Fibroblast of skin of left quadriceps (primary cell): ENCODE results near the gene DEDD.

Experiments used
- DNase-seq, 2 experiments: peaks; one replicate each; pipeline ENCODE4 v3.0.0-alpha.2; 2013; ENCODE audit warnings: low read depth in 2 of 2

Gene DEDD

DNA sequence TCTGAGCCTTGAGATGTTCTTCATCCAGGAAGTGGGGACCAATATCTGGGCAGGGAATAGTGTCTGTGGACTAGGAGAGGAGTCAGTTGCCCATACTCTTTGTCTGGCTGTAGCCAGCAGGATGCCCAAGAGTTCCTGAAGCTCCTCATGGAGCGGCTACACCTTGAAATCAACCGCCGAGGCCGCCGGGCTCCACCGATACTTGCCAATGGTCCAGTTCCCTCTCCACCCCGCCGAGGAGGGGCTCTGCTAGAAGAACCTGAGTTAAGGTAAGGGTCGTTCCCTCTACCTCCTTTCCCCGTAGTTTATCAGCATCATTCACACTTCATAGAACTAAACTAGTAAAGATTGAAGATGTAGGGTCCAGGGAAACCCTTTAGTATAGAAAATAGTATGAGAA lies 30.3 kb upstream of the DEDD start:
- DNase-seq, result no peak

DNA sequence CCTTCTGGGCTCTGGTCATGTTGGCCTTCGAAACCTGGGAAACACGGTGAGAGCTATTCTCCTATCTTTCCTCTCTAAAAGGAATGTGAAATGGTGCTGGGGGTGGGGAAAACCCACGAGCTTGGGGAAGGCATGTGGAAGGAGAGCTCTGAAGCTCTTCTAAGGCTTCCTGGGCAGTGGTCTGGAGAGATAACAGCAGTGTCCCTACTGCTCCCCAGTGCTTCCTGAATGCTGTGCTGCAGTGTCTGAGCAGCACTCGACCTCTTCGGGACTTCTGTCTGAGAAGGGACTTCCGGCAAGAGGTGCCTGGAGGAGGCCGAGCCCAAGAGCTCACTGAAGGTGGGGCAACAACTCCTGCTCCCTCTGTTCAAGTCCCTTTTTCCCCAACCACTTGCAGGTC lies 29.6 kb upstream of the DEDD start:
- no peak for DNase-seq

GRCh38 chr1:161161652-161162051 lies 29.2 kb upstream of the DEDD start:
- DNase-seq, result no peak

DNA sequence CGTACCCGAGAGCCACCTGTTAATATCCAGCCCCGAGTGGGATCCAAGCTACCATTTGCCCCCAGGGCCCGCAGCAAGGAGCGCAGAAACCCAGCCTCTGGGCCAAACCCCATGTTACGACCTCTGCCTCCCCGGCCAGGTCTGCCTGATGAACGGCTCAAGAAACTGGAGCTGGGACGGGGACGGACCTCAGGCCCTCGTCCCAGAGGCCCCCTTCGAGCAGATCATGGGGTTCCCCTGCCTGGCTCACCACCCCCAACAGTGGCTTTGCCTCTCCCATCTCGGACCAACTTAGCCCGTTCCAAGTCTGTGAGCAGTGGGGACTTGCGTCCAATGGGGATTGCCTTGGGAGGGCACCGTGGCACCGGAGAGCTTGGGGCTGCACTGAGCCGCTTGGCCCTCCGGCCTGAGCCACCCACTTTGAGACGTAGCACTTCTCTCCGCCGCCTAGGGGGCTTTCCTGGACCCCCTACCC lies 28.2 kb upstream of the DEDD start:
- no peak for DNase-seq

GRCh38 chr1:161159913-161160243 lies 27.4 kb upstream of the DEDD start:
- no peak for DNase-seq

DNA sequence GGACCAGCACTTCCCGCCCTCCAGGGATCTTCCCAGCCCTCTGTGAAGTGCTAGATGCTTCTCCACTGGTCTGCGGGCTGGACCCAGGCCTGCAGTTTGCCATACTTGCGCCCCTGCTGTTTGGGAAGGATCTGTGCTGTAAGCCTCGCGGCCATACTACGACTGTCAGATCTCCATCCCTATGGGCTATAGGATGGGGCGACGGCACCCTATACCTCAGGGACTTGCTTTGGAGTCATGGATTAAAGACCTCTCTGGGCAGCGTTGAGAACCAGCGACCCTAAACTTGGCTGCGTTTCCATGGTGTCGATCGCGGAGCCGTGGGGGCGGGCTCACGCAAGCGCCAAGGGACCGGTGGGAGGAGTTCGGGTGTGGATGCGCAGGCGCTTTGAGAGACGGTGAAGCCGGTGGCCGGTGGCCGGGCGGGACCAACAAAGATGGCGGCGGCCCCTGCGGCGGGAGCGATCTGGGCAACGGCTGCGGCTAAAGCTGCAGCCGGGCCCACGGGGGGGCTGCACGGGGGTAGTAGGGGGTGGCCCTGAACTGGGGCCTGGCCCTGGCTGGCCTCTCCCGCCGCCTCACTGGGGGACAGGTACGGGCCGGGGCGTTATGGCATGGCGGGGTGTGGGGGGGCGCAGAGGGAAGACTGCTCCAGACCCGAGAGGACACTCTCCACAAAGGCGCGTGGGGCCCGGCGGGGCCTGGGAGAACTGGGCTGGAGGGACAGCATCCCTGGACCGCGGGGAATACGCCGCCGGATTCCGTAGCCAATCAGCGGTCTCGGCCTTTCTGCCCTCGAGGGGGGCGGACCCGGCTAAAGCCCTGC lies 26.8 kb upstream of the DEDD start, which contains the start of gene USP21:
TSS of gene USP21 (plus strand) at position 414 of the 826 bp plus-strand sequence. CDS start 1,141 bp downstream, outside the sequence.
- peak; percentile 70 to 74 for DNase-seq

DNA sequence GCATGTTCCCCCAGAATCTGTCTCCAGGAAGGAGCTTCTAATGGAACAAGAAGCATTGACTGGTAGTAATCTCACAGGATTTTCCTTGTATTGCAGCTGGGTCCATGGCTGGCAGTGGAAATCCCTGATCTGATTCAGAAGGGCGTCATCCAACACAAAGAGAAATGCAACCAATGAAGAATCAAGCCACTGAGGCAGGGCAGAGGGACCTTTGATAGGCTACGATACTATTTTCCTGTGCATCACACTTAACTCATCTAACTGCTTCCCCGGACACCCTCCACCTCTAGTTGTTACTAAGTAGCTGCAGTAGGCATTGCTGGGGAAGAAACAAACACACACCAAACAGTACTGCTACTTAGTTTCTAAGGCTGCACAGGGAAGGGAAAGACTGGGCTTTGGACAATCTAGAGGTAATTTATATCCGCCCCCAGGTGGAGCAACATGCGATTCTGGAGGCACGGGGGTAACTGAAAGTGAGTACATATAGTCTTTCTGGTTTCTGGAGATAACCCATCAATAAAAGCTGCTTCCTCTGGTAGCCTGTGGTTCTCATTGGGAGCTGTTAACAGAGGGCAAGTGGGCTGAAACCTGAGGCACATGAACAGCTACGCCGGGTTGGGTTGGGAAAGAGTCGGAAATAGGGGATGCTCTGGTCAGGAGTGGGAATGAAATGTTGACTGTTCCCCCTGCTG lies 26.0 kb upstream of the DEDD start:
- no peak for DNase-seq

DNA sequence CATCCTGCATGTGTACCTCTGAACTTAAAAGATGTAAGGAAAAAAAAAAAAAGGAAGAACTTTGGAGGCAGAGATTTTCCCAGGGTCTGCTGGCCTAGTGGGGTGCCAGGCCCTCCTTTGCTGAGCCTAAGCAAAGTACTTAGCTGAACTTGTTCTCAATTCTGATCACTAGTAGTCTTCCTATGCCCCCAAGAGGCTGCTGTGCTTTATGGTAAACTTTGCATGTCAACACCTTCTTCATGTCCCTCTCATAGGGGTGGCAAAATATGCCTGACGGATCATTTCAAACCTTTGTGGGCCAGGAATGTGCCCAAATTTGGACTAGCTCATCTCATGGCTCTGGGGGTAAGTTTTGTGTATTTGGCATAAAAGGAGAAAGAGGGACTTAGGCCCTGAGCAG lies 25.4 kb upstream of the DEDD start:
- no peak for DNase-seq

GRCh38 chr1:161153682-161154337 lies 21.3 kb upstream of the DEDD start, which contains the start of gene UFC1:
UFC1 (plus strand) TSS chr1:161153978; CDS start chr1:161153998, 20 bp downstream.
- peak; percentile 76 to 78 for DNase-seq

- no peak for DNase-seq
These were observed 20.7 kb upstream of the DEDD start for GRCh38 chr1:161153176-161153575.

DNA sequence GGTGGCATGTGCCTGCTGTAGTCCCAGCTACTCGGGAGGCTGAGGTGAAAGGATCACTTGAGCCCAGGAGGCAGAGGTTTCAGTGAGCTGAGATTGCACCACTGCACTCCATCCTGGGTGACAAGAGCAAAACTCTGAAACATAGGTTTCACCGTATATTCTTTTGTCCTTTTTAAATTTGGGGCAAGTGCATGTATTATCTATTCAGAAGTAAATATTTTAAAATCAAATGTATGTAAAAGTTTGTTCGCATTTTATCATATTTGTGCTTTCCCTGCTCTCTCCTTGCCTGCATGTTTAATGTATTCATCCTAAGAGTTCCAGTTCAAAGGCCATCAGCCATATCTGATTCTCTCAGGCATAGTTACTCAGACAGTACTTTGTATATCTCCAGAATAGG lies 13.4 kb upstream of the DEDD start:
- no peak for DNase-seq

- DNase-seq, result no peak
These were observed 8.4 kb upstream of the DEDD start for GRCh38 chr1:161140755-161141400.

GRCh38 chr1:161139766-161140165 lies 7.3 kb upstream of the DEDD start:
- DNase-seq, result no peak

GRCh38 chr1:161138431-161138830 lies 6.0 kb upstream of the DEDD start:
- DNase-seq, result no peak

- DNase-seq, result no peak
These were observed 5.4 kb upstream of the DEDD start for GRCh38 chr1:161137881-161138280.

DNA sequence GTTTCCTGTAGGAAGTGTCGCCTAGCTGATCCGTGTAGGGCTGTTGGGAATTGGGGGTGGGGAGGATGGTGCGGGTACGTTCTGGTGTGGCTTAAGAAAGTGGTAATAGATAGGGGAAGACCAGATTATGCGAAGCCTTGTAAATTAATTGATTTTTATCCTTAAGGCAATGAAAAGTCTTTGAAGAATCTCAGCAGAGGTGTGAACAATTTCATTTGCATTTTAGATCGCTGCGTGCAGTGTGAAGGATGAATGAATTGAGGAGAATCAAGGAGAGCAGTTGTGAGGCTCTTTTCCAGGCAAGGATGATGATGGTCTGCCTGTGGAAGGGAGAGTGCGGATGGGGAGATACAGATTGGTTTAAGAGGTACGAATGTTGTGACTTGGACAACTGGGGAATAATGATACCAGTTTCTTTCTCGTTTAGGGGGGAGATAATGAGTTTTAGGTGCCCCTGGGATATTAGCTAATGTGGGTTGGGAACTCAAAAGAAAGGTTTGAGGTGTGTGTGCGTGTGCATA lies 813 bp upstream of the DEDD start:
- no peak for DNase-seq

DNA sequence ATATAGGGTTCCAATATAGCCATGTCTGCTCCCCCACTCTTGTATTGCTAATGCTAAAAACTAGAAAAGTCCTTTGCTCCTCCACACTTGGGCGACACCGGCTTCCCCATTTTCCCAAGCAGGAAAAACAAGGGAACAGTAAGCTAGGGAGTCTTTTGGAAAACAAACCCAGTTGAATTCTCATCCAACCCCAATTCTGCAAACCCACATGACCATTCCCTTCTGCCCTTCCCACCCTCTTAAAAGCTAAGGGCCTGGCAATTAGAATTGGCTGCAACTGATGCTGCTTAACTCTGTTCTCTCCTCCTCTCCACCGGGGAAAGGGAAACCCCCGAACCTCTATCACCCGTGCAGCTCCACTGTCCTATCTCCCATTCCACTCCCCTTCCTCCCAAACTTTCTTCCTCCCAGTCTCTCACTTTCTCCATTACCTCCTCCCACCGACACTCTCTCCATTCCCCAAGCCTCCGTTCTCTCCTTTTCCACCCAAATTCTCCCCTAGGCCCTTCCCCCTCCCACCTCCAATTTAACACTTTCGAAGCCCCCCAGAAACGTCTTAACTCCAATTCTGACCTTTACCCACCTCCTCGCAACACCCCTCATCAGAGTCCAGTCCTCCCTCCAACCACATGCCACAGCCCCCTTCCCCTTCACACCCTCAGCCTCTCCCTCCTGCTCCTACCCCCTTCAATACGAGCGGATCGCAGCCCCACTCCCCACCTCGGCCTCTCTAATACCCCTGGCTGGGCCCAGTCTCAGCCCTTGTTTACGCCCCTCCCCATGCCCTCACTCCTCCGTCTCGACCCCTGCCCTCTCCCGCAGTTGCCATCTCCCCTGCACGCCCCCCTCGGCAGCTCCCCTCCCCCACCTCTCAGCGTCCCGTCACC lies 701 bp downstream of the DEDD start:
- DNase-seq, result no peak

GRCh38 chr1:161130266-161130665 lies 2.2 kb downstream of the DEDD start:
- no peak for DNase-seq

GRCh38 chr1:161128591-161129420 lies 3.7 kb downstream of the DEDD start:
- DNase-seq, result no peak

DNA sequence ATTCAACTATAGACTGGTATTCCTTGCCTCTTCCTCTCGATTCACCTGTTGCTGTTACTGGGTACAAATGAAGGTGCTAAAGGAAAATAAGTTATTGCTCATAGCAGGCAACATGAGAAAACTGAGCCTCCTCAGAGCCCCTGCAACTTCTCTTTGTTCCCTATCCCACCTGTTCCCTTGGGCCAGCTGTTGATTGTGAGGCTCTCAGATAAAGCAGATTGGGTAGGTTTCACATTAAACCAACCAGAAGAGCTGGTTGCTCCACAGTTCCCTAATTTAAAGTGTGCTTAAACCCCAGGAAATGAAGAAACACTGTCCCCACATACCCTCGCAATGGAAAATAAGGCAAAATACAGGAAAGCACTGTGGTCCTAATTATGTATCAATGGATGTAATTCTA lies 4.8 kb downstream of the DEDD start:
- DNase-seq, result no peak
